ENCODE measurements around the gene AMOTL1.
A peak's percentile ranks its signal among the peaks of the same experiment; 100 is the strongest.

The AMOTL1 gene

DNA sequence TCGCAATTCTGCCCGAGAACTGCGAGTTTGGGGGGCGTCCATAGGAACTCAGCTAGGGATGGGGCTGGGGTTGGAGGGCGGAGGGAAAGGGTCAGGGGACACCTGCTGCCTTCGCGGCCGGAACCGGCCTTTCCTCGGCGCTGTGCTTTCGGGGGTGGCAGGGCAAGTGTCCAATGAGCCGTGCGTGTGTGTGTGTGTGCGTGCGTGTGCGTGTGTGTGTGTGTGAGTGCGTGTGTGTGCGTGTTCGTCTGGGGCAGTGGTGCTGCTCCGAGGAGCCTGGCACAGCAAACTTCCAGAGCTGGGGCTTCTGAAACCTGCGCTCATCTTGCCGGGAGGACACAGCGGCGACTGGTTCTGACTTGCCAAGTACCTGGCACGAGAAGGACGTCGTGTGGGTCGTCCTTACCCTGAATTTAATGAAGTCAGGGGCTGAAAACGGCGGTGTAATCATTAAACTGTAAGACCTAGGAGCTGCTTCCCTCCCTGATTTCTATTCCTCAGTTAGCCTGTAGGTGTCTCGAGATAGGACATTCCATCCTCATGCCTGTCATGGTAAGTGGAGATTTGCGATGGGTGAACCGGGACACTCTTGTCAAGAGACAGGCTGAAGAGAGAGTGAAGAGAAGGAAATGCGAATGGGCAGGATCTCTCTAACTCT lies 27.0 kb upstream of the AMOTL1 start:
- no peak for DNase-seq

DNA sequence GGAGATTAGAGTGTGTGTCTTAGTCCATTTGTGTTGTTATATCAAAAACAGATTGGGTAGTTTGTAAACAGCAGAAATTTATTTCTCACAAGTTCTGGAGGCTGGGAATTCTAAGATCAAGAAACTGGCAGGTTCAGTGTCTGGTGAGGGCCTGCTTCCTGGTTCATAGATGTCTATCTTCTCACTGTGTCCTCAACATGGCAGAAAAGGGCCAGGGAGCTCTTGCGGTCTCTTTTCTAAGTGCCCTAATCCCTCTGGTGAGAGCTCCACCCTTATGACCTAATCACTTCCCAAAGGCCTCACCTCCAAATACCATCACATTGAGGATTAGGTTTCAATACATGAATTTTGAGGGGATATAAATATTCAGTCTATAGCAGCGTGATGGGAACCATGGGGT lies 25.5 kb upstream of the AMOTL1 start:
- no peak for DNase-seq

DNA sequence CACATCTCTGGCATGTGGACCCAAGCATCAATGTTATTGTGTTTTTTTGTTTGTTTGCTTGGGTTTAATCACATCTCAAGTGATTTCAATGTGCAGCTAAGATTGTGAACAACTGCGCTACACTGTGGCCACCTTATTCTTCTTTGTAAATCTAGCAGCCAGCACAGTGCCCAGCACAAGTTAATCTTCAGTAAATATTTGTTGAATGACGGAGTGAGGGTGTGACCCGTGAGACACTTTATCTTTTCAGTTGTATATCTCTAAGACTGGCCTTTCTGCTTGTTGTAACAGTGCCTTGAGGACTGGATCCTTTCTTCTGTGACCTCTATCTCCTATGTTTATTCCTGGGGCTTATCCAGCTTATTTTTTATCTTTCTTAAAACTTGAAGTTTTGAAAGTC lies 21.4 kb upstream of the AMOTL1 start:
- DNase-seq = no peak

DNA sequence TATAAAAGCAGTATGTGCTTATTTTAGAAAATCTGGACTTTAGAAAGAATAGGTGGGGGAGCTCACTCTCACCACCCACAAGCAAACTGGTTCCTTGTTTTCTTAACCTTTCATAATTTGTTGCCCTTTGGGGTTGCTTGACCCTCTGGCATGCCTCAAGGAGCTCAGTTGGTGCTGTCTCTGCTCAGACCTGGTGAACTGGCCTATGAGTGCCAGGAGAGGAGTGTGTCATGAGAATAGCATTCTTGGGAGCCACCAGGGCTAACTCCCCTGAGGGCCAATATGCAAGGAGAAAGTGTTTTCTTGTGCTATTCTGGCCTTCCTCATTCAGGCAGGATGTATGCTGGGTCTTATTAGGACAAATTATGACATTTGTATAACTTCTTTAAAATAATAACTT lies 21.0 kb upstream of the AMOTL1 start:
- DNase-seq = no peak

DNA sequence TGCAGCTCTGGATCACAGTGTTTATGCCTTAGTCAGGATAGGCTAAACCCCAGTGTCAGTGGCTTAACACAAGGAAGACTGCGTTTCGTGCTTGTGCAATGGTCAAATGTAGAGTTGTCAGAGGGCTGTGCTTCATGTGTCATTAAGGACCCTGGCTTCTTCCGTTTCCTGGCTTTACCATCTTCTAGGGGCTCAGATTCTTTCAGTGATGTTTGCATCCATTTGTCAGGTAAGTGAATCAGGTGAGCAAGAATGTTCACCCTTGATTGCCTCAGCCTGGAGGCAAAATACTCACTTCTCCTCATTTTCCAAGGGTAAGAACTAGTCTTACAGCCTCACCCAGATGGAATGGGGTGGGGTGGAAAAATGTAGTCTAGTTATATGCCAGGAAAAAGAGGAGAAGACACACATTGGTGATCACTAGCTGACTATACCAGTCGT lies 20.5 kb upstream of the AMOTL1 start:
- DNase-seq = no peak

DNA sequence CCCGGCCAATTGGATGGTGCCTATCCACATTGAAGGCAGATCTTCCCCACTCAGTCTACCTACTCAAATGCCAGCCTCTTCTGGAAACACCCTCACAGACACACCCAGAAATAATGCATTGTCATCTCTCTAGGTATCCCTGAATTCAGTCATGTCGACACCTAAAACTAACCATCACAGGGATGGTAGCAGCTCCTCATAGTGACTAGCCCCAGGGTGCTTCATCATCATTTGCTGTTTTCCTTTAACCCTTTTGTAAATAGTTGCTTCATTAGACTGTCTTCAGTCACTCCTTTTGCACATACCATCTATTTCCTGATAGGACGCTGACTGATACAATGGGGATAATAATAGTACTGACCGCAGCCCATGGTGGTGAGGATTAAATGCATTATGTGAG lies 18.8 kb upstream of the AMOTL1 start:
- no peak for DNase-seq

DNA sequence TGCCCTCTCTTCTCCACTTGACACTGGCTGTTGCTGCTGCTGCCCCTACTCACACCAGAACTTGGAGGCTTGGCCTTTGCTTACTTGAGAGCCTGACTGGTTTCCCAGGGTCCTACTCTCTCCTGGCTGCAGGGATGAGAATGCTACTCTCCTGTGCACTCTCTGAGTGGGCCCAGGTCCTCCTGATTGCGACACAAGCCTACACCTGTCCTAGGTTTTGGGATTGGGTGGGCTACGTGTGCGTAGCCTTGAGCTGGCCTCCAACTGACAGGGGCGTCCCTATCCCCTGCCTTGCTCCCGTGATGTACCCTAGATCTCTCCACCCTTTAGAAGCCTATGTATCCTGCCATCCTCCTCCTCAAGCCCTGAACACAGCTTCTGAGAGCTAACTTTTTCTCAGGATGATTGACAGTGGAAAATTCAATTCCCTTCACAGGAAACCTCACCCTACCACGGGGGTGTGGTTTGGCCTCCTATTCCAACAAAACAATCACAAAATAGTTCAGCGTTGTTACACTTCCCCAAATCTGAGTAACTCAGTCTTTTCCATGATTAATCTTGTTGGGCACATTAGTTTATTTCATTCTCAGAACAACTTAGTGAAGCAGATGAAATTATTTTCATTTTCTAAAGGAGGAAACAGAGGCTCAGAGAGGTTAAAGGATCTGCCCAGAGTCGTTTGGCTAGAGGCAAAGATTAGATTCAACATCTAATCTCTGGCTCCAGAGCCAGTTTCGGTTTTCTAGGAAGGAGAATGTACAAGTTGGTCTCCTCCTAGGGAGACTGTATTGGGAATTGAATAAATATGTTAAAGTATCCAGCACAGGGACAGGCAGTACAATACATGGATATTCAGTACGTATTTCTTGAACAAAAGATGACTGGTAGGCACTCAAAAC lies 17.6 kb upstream of the AMOTL1 start:
- no peak for DNase-seq

DNA sequence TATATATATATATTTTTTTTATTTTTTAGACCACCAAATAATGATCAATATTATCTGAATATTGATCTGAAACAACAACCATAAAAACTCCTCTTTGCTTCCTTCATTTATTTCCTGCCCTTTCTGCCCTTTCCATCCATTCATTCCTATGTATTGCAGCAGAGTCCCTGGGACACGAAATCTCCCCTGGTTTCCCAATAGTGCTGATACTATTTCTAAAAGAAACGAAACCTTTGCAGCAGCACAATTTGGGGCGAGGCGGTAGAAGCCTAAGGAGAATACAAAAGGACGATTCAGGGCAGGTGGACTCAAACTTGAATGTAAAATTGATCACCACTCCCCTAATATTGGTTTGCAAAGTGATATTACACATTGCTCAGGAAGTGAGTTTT lies 16.9 kb upstream of the AMOTL1 start:
- DNase-seq = no peak

DNA sequence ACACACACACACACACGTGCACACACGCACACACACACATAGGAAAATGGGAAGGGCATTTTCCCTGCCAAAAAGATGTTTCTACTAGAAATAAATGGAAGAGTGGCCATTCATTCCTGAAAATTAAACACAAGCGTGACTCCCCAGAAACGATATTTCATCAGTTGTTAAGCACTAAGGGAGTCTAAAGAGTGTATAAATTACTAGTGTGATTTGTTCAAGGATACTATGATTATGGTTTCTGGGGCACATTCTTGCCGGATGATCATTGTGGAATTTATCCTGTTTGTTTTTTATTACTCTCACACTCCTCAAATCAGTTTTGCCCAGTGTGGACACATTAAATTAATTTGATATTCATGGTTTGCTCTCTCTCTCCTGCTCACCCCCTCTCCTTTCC lies 16.4 kb upstream of the AMOTL1 start:
- DNase-seq = no peak

DNA sequence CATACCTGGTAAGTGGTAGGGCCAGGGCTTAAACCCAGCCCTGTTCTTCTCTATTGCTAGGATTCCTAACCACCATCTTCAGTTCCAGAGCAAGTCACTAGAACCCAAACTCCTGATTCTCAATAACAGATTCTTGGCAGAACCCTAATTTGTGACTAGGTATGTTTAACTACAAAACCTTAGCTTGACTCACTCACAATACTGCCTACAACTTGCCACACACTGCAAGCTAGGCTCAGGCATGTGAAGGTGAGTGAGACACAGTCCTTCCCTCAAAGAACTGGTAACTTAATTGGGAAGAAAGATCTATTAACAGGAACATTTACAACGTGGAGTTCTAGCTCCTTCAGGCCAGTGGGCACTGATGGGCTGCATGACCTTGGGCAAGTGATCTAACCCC lies 14.5 kb upstream of the AMOTL1 start:
- DNase-seq = no peak

DNA sequence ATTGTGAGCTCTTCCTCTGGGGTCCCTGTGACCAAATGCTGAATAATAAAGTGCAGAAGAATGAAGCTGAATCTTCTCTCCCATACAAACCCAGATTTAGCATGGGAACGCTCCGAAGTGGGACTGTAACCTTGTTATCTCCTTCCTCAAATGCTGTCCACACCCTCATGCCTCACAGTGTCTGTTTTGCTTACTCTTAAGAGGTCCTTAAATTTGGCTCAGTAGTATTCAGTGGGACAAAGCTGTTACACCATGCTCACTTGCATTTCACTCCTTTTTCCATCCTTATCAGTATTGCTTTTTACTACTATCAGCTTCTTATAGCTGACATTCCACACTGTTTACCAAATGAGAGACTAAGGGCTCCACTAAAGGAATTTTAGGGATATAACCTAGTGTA lies 13.8 kb upstream of the AMOTL1 start:
- DNase-seq = no peak

DNA sequence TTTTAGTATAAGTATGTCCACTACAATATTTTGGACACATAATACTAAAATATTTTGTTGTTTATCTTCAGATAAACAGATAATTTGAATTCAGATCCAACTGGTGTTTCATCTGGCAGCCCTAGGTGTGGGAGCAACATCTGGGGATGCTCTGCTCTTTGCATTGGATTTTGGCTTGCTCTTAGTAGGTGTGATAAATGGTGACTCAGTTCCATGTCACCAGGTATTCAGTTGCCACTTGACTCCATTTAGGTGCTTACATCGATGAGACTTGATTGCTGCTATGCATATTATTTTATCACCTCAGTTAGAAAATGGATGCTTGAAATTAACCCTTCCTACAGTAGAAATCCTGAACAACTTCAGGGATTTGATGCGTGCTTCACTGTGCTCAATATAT lies 13.3 kb upstream of the AMOTL1 start:
- no peak for DNase-seq

DNA sequence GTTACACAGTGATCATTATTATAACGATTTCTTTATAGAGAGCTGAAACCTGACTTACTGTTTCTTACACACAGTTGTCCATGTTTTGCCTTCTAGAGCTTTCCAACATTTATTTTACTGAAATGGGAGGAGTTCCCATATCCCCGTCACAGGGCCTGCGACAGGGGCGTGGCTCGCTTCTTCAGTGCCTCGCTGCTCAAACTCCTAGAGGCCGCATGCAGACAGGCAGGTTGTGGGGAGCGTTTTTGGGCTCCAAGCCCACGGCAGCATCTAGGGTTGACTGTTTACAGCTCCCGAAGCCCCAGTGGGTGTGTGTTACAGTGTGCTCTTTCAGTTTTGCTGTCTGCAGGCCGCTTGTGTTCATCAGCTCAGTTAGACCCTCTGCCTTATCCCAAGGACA lies 12.7 kb upstream of the AMOTL1 start:
- DNase-seq = no peak

DNA sequence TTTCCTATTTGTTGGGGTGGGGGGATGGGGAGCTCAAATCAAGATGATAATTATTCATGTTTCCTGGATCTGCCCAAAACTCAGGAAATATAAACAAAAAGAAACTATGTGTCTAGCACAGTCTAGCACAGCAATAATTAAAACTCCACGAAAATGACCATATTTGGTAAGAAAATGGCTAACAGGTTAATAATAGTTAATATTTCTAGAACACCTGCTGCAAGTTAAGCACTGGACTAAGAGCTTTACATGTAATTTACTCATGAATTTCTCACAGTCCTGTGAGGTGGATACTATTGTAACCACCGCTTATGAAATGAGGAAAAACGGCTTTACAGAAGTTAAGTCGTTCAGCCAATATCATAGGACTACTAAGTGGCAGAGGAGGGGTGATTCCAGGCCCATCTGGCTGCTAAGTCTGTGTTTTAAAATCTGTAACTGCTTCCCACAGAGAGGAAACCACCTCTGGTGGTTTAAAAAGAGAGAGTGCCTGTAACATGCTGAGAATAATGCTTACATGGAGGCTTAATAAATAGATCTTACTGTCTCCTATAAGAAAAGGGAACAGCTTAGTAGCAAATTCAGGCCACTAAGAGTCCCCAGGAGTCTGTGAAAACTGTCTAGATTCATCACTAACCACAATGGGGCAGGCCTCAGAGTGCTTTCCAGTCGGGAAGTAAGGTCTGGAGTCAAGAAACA lies 11.0 kb upstream of the AMOTL1 start:
- DNase-seq = no peak

DNA sequence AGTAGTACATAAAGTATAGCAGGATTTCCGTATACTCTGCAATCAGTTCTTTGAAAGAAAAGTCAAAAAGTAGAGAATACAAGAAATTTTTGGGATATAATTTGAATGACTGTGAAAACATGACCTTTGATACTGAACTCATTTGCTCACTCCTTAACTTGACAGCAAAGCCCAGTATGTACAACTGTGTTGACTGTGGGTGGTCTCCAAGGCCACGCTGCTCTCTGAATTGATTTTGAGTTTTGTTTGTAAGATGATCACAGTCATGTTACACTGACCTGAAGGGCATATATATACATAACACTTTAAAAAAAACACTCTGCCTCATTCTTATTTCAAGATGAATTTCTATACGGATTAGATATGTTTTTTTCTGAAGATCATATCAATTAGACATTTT lies 9.5 kb upstream of the AMOTL1 start:
- no peak for DNase-seq

DNA sequence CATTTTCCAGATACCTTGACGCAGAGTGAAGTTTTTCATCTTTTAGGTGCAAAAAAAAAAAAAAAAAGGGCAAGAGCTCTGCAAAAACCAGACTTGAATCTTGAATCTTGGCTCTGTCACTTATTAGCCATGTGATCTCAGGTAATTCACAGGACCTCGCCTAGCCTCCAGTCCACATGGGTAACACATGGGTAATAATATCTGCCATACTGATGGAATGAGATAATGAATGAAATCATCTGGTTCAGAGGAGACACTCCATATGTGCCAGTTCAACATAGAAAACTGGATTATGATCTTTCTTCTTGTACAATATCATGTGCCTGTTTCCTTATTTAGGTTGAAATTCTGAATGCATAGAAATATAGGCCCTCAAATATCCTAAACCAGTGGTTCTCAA lies 8.6 kb upstream of the AMOTL1 start:
- DNase-seq = no peak

DNA sequence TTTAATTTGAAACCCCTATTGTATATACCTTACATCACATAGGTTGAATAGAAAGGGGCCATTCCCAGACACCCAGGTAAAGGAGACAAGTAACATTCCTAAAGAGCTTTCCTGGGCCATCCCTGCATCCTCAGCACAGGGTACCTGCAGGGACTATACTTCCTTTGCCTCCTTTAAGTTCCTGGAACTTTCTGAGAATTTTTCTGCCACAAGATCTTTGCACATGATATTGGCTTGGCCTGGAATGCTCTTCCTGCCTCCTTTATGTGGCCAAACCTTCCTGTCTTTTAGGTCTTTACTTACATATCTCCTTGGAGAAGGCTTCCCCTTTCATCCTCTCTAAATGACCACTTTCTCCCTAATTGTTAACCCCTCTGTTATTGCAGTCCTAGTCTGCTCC lies 7.9 kb upstream of the AMOTL1 start:
- DNase-seq = no peak

DNA sequence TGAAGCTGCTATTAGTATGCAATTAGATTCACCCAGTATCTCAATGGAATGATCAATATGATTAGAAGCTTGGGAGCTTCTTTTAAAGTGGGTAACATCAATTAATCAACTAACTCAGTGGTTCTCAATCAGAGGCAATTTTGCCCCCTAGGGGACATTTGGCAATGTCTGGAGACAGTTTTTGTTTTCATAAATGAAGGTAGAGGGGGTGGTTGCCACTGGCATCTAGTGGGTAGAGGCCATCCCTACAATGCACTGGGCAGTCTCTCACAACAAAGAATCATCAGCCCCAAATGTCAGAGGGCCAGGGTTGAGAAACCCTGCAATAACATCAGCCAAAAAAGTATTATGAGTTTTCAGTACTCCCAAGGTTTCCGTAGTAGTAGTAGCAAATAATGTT lies 5.9 kb upstream of the AMOTL1 start:
- DNase-seq = no peak

DNA sequence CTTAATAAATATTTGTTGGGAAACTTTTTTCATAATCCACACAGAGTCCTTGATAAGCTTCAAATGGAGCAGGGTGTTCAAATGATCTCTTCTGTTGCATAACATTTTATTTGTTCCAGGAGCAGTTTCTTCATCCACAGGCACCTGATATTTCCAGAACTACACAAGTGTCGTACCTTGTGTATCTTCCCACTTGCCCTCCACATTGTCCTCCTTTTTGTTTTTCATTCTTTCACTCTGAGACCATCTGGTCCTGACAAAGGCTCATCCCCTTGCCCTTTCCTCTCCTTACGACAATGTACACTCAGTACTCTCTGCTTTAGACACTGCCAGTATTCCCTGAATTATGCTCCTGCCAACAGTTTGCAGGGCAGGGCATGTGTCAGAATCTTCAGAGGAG lies 5.2 kb upstream of the AMOTL1 start:
- DNase-seq = no peak

DNA sequence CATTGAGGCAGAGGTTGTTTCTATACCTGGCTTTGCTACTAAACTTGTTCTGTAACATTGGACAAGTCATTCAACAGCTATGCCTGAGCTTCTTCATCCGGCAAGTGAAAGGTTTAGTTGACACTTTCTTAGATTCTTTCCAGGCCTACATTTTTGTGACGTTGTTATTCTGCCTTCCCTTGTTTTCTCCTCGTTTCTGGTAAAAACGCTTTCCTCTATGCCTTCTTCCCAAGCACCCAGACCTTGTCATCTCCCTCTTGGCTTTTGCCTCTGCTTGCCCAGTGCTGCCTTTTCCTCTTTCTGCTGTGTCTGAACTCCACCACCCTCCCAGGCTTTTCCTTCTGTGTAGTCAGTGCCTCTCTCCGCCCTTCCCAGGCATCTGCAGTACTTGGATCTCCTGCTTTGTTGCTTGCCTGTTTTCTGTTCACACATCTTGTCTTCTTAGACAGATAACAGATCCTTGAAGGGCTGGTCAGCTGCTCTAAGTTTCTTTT lies 1.4 kb upstream of the AMOTL1 start:
- no peak for DNase-seq

DNA sequence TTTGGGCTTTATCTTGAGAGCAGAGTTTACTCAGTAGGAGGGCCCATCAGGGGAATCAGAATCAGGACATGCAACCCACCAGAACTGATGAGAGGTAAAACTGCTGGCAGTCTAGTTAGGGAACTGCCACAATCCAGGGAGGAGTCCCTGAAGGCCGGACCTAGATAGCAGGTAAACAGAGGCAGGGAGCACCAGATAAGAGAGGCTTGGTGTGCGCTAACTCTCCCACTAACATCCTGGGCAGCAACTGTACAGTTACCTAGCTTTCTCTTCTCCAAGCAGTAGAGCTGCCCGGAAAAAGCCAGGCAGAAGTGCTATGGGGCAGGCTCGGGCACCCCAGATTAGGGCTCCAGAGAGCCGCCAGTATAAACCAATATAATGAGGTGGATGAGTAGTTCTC lies 865 bp upstream of the AMOTL1 start:
- no peak for DNase-seq

DNA sequence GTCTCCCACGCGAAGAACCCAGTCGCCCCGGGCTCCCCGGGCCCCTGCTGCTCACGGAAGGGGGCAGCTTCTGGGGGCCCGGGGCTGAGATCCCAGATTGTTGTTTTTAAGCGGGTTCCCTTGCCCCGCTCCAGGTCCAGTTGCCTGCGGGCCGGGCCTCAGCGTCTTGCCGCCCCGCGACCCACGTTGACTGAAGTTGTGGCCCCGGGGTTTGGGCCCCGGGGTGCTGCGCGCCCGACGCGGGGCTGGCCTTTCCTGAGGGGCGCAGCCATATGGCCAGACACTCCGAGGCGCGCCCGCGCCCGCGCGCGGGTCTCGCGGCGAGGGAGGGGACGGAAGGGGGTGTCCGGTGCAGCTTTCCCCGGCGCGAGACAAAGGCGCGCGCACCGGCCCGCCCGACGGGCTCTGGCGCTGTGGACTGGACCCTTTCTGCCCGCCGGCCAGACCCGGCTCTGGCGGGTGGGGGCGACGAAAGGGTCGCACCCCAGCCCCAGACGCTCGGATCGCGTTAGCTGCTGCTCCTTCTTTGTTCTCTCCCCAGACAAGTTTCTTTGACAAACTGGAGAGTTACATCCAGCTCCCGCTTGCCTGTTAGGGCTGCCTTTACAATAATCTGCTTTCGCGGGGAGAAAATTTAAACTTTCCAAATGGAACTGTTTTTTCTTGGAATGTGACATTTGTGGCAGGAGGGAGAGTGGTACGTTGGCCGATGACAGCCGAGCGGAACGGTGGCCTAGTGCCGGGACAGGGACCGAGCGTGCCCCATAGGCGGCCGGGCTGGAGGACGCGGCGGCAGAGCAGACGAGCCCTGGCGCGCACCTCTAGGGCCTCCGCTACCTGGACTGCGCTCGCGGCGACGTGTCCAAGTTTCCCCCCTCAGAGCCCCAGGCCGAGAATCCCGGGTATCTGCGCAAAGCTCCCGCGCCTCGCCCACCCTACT lies 716 bp downstream of the AMOTL1 start:
- DNase-seq = peak; percentile 26

DNA sequence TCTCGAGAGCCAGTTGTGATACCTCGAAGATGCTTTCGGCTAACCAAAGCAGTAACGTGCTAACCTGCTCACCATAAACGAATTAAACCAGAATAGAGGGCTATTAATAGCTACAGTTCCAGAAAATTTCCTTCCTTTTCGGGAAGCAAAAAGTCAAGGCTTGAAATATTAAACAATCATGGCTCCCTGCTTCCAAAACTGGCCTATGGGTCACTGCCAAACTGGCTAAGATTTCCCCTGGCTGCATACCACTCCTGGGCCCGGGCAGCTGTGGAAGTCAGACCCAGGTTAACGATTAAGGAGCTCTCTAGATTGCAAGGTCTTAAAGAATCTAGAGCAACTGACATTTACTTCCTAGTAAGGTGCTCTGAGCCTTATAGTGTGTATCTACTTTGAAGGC lies 1.7 kb downstream of the AMOTL1 start:
- DNase-seq = no peak

Data from NCI-H774 (cell line).